Vagina (tissue), 2 donors: ENCODE data around the gene KRT17. TPM values are rescaled to one million over a fixed set of nuclear protein-coding genes. Genes with fewer than 3 reads are reported as not detected.
"Not testable (repeated sequence)": the region's sequence is repeated elsewhere in the genome, so short reads cannot be mapped to it uniquely, and the experiment has no call there.

Experiments used
- DNase-seq, 2 donors: peaks; one replicate each; pipeline ENCODE4 v3.0.0-alpha.2; 2017; ENCODE audit errors: extremely low spot score in 2 of 2
- H3K27ac ChIP-seq: fragments of 200-600 bp; sonication (generic); one replicate; pipeline ENCODE4 v1.5.1; 2019
- H3K27me3 ChIP-seq: fragments of 200-600 bp; sonication (generic); one replicate; pipeline ENCODE4 v1.5.1; 2019
- H3K36me3 ChIP-seq, 2 donors: fragments of 200-600 bp; sonication (generic); one replicate each; pipeline ENCODE4 v1.5.1; 2017 to 2019
- H3K4me1 ChIP-seq: fragments of 200-600 bp; sonication (generic); one replicate; pipeline ENCODE4 v1.5.1; 2019
- H3K4me3 ChIP-seq, 2 donors: fragments of 200-600 bp; sonication (generic); 1 replicate in 1 of 2; 2 replicates in 1 of 2; pipeline ENCODE4 v1.5.1; 2016 to 2019
- H3K9me3 ChIP-seq: fragments of 200-600 bp; sonication (generic); one replicate; pipeline ENCODE4 v1.5.1; 2019
- POLR2A ChIP-seq, 2 donors: fragments of 450-650 bp; IDR thresholded peaks; one replicate each; pipeline ENCODE4 v1.6.1; 2017; ENCODE audit warnings: antibody characterized with exemption in 2 of 2, mild to moderate bottlenecking in 2 of 2, moderate library complexity in 2 of 2
- POLR2AphosphoS5 ChIP-seq, 2 donors: sonication (generic); formaldehyde crosslinking; IDR thresholded peaks; one replicate each; pipeline ENCODE4 v1.9.0; 2017; ENCODE audit warnings: antibody characterized with exemption in 2 of 2, mild to moderate bottlenecking in 2 of 2, low read depth in 1 of 2; ENCODE audit not compliant: insufficient read depth in 1 of 2
- intact Hi-C: fragments of 100-400 bp; cut with DNase I; formaldehyde crosslinking; loops from one replicate; pipeline ENCODE4 v1.15.1; 2023
- total RNA-seq: library from RNA; depleted of rRNA; stranded (reverse); fragments of >200 nt; gene quantifications from one replicate; pipeline ENCODE4 v1.2.3, GENCODE V29; 2016
- TF ChIP-seq, protein P1 (sequence below), 3 experiments: fragments of 450-650 bp in 2 of 3; fragments of 200-600 bp in 1 of 3; sonication (generic) in 1 of 3; IDR thresholded peaks; one replicate each; pipeline ENCODE4 v1.5.1; 2017 to 2019; ENCODE audit warnings: antibody characterized with exemption in 3 of 3, mild to moderate bottlenecking in 2 of 3, moderate library complexity in 2 of 3

Gene KRT17
- total RNA-seq, 1 donor from 2014 or later, result 165 TPM

DNA sequence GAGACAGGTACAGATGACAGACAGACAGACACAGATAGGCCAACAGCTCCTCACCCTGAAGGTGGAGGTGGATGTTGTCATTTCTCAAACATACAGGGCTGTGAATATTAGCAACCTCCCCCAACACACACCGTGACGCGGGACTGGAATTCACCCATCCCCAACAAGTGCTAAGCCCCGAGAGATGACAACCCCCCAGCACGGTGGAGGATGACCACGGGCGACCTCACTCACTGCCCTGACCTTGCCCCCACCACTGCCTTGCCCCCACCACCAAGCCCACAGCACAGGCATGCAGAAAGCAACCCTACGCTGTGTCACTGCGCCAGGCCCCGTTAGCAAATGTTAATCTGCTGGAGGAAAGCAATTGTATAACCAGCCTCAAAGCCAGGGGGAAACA, 4.9 kb upstream of the KRT17 start:
- Histone ChIP-seq H3K27ac (no peak overlapping the region), H3K4me3 (no peak overlapping the region), H3K27me3 (no peaks in the 10 kb centered on the region), H3K4me1 (peaks cover 14% of the 10 kb centered on the region), H3K36me3 (no peaks in the 10 kb centered on the region), H3K9me3 (no peaks in the 10 kb centered on the region)
- TF ChIP-seq POLR2AphosphoS5 (IDR thresholded peaks at IDR 0.05; ENCODE audit: insufficient read depth in 1 of 2, low read depth in 1 of 2) (no peak), POLR2A (IDR thresholded peaks at IDR 0.05) (no peak)
- TF ChIP-seq, protein P1, sequence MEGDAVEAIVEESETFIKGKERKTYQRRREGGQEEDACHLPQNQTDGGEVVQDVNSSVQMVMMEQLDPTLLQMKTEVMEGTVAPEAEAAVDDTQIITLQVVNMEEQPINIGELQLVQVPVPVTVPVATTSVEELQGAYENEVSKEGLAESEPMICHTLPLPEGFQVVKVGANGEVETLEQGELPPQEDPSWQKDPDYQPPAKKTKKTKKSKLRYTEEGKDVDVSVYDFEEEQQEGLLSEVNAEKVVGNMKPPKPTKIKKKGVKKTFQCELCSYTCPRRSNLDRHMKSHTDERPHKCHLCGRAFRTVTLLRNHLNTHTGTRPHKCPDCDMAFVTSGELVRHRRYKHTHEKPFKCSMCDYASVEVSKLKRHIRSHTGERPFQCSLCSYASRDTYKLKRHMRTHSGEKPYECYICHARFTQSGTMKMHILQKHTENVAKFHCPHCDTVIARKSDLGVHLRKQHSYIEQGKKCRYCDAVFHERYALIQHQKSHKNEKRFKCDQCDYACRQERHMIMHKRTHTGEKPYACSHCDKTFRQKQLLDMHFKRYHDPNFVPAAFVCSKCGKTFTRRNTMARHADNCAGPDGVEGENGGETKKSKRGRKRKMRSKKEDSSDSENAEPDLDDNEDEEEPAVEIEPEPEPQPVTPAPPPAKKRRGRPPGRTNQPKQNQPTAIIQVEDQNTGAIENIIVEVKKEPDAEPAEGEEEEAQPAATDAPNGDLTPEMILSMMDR (IDR thresholded peaks at IDR 0.05), result no peak
- intact Hi-C loops, result no loop called here
- DNase-seq, result no peak

- H3K9me3 ChIP-seq, H3K27ac ChIP-seq, H3K4me3 ChIP-seq, H3K36me3 ChIP-seq, H3K27me3 ChIP-seq, intact Hi-C loops, DNase-seq: not testable (repeated sequence)
- peaks cover 19% of the 10 kb centered on the region for H3K4me1 ChIP-seq
These were observed 4.4 kb upstream of the KRT17 start for GRCh38 chr17:41628621-41629255.

- H3K27me3 ChIP-seq, H3K36me3 ChIP-seq, intact Hi-C loops, H3K27ac ChIP-seq, DNase-seq, H3K9me3 ChIP-seq, H3K4me3 ChIP-seq: not testable (repeated sequence)
- H3K4me1 ChIP-seq, result peaks cover 27% of the 10 kb centered on the region
These were observed 3.6 kb upstream of the KRT17 start for GRCh38 chr17:41628073-41628370.

DNA sequence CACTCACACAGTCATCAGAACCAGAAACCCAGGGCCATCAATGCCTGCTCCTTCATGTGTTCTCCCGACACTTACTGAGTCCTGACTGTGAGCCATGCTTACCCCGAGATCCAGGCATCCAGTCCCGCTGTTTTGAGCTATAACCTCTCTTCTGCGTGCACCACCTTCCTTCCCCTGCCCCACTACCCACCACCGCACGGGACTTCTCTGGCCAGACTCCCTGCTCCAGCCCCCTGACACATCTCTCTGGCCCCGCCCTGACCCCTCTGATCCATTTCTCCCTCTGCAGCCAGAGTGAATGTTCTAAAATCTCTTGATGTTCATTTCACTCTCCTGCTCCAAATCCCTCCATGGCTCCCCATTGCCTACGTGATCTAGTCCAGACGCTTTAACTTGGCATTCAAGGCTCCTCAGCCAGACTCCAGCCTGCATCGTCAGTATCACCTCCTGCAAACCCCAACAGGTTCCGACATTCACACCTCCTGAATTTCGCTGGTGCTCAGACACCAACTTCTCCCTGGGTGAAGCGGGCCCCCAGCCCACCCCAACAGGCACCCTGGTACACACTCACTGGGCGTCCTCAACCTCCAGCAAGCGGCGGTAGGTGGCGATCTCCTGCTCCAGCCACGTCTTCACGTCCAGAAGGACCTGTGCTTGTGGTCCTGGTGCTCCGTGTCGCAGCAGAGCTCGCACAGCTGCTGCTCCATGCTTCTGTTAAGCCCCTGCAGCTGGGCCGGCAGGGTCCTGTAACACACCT, 3.1 kb upstream of the KRT17 start:
- intact Hi-C loops, result no loop called here
- Histone ChIP-seq H3K27me3 (no peaks in the 10 kb centered on the region), H3K36me3 (no peaks in the 10 kb centered on the region), H3K27ac (no peak overlapping the region), H3K9me3 (no peaks in the 10 kb centered on the region), H3K4me1 (peaks cover 32% of the 10 kb centered on the region), H3K4me3 (no peak overlapping the region)
- DNase-seq, result no peak
- TF ChIP-seq, protein P1 (IDR thresholded peaks at IDR 0.05), result no peak
- TF ChIP-seq POLR2AphosphoS5 (IDR thresholded peaks at IDR 0.05; ENCODE audit: insufficient read depth in 1 of 2, low read depth in 1 of 2), result no peak

GRCh38 chr17:41626914-41627295, 2.5 kb upstream of the KRT17 start:
- H3K4me3 ChIP-seq, H3K27me3 ChIP-seq, H3K9me3 ChIP-seq, H3K27ac ChIP-seq, H3K36me3 ChIP-seq, intact Hi-C loops, DNase-seq: not testable (repeated sequence)
- H3K4me1 ChIP-seq, result peaks cover 32% of the 10 kb centered on the region

DNA sequence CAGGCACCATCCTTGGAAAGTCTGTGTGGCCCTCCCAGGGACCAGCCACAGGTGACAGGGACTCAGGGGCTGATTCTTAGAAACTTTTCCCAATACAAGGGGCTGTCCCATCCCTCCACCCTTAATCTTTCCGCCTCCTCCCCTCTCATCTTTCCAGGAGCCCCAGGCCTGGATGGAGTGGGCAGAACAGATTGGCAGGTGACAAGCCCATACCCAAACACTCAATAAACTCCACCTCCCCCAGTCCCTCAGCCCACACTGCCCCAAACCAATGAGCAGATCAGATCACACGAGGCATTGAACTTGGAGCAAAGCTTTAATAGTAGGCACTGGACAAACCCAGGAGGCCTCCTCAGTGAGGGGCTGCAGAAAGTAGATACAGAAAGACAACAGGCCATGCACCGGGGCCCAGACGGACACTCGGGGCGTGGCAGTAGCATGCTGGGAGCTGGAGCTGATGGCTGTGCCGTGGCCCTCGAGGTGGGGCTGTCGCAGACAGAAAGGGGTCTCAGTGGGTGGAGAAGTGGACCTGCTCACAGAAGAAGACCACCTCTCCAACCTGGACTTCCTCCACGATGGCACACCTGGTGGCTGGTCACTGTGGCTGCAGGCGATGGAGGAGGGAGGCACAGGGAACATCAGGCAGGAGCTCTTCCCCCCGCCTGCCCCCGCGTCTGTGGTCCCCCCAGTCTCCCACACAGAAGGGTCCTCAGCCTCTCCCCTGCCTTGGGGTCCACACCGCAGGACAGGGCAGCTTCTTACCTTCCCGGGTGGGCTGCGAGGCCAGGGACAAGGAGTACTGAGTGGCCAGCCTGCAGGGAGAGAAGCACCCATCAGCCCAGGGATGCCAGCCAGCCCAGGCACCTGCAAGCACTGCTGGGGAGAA, 1.9 kb upstream of the KRT17 start:
- intact Hi-C loops, H3K27me3 ChIP-seq, H3K9me3 ChIP-seq, H3K27ac ChIP-seq, H3K4me3 ChIP-seq, H3K36me3 ChIP-seq, DNase-seq: not testable (repeated sequence)
- H3K4me1 ChIP-seq, result peaks cover 36% of the 10 kb centered on the region

DNA sequence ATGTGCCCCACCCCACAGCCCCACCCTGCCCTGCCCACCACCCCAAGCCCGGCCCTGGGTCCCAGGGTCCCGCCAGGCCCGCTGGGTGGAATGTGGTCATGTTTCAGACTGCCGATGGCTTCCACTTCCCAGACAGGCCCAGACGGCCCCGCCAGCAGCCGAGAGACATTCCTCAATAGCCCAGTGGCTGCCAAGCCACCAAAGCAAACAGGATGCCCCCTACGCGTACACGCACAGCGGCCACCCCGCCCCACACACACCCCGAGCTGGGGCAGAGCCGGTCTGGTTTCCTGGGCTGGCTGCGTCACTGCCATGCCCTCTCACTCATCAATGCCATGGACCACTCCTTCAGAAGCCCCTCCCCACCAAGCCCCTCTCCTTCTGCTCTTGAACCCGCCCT, 1.2 kb upstream of the KRT17 start:
- DNase-seq, result no peak
- no peaks in the 10 kb centered on the region for H3K27me3 ChIP-seq
- no peak overlapping the region for H3K27ac ChIP-seq

GRCh38 chr17:41623184-41623861, 1.1 kb downstream of the KRT17 start:
- H3K36me3 ChIP-seq, H3K9me3 ChIP-seq, H3K27me3 ChIP-seq, intact Hi-C loops, DNase-seq: not testable (repeated sequence)
- Histone ChIP-seq H3K4me3 (peak overlapping the region in 1 of 2 donors; percentile 6), H3K27ac (peak overlapping the region; percentile 57), H3K4me1 (peaks cover 46% of the 10 kb centered on the region)

More for the DNA sequence above, 1.2 kb upstream of the KRT17 start:
- H3K36me3 ChIP-seq, result no peaks in the 10 kb centered on the region
- peaks cover 43% of the 10 kb centered on the region for H3K4me1 ChIP-seq
- TF ChIP-seq POLR2AphosphoS5 (IDR thresholded peaks at IDR 0.05; ENCODE audit: insufficient read depth in 1 of 2, low read depth in 1 of 2) (no peak), POLR2A (IDR thresholded peaks at IDR 0.05) (no peak)
- TF ChIP-seq, protein P1 (IDR thresholded peaks at IDR 0.05), result no peak
- no peaks in the 10 kb centered on the region for H3K9me3 ChIP-seq
- intact Hi-C loops, result no loop called here
- H3K4me3 ChIP-seq, result no peak overlapping the region
